Smooth muscle cell of the brain vasculature (primary cell): ENCODE results near the gene ADARB1.

Source experiments
- DNase-seq: peaks from one replicate; pipeline ENCODE4 v3.0.0-alpha.2; 2012; ENCODE audit warnings: low read depth, low spot score

Gene ADARB1

DNA sequence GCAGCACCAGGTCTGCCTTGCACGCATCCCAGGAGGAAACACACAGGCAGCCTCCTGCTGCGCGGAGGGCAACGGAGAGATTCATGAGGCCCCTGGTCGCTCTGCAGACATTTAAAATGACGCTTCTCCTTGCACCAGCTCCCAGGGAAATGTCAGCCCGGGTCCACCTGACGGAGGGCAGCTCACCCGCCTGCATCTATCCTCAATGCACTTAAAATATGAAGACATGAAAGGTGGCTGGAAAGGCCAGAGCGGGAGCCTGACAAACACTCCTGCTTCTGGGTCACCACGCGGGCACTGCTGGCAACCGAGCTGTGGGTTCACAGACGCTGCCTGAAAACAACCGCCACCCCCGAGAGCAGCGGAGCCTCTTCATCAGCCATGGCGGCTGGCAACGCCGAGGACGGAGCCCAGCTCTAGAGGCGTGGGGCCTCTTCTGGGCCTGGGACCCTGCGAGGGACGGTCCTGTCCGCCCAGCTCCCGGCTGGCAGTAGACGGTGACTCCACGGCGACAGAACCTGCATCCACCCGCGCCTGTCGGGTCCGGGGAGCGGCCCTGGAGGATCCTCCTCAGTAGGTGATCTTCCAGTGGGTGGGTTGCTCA, 190.6 kb downstream of the ADARB1 start:
- no peak for DNase-seq

GRCh38 chr21:45265721-45266517, 191.5 kb downstream of the ADARB1 start:
- no peak for DNase-seq

GRCh38 chr21:45266518-45267389, 192.4 kb downstream of the ADARB1 start:
- DNase-seq: no peak

DNA sequence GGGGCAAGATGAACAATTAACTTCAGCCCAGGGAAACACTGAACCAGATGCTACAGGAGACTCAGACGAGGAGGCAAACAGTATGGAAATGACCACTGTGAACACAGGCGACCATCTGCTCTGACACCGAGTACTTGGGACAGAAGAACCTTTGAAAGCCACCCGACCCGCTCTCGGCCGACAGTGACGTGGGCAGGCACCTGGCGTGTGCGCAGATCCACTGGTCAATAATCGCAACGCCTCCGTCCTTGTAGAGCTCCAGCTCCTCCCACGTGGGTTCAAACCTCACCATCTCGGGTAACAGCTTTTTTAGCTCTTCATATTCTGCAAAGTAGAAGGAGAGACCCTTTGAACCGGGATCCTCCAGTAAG, 193.0 kb downstream of the ADARB1 start:
- no peak for DNase-seq

- DNase-seq: no peak
These were observed 195.5 kb downstream of the ADARB1 start for GRCh38 chr21:45269861-45270260.

DNA sequence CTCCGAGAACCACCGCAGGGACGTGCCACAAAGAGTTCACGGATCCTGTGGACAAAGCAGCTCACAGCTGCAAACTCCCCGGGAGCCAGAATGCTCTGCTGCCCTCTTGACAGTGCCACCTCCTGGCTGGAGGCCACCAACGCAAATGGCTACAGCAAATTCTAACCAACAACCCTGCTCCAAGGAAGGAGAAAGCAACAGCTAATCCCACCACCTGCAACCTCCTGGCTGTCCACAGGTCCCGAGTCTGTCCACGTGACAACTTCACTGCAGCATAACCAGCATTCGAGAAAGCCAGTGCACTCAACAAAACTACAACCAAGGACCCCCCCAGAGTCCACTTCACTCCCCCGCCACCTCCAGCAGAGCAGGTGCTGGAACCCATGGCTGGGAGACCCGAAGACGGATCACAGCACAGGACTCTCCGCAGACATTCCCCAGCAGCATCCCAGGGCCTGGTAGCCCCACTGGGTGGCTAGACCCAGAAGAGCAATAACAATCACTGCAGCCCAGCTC, 196.0 kb downstream of the ADARB1 start:
- no peak for DNase-seq
